BJ (cell line): ENCODE data around the gene IYD. TPM values are rescaled to one million over a fixed set of nuclear protein-coding genes. Genes with fewer than 3 reads are reported as not detected.

ENCODE experiments used
- CTCF ChIA-PET: fragments of 350-600 bp; formaldehyde crosslinking; extraction: SDS; loops from one replicate; lab custom pipeline; 2021; ENCODE audit warnings: antibody characterized with exemption, inconsistent platforms; lab: Yijun Ruan, JAX
- POLR2A ChIA-PET: fragments of 300-600 bp; sonication (Branson Sonifier 250); formaldehyde crosslinking; extraction: SDS; loops from one replicate; lab custom pipeline; 2021; ENCODE audit warnings: antibody characterized with exemption; lab: Charles Lee
- DNase-seq: peaks from one replicate; pipeline ENCODE4 v3.0.0-alpha.2; 2011; ENCODE audit warnings: low read depth
- H3K27me3 ChIP-seq: 2 replicates; pipeline ENCODE4 v1.6.0; 2011; ENCODE audit warnings: low read length; ENCODE audit not compliant: control insufficient read depth, insufficient read depth
- H3K36me3 ChIP-seq: 2 replicates; pipeline ENCODE4 v1.5.1; 2011; ENCODE audit warnings: low read length; ENCODE audit not compliant: control insufficient read depth, insufficient read depth
- H3K4me3 ChIP-seq: 2 replicates; pipeline ENCODE4 v1.5.1; 2011; ENCODE audit warnings: low read depth, mild to moderate bottlenecking, control low read depth, low read length
- CTCF ChIP-seq: IDR thresholded peaks from 2 replicates; pipeline ENCODE4 v1.5.1; 2011; ENCODE audit warnings: low read depth, mild to moderate bottlenecking, control low read depth, inconsistent platforms, low read length, moderate library complexity; ENCODE audit not compliant: insufficient read depth
- polyA plus RNA-seq: library from polyadenylated mRNA; depleted of rRNA; stranded (reverse); fragments of >200 nt; gene quantifications from 2 replicates; pipeline ENCODE4 v1.2.3, GENCODE V29; 2011

Gene IYD
- polyA plus RNA-seq, 1 experiment: not detected

GRCh38 chr6:150334790-150335783, 33.7 kb upstream of the IYD start:
- TF ChIP-seq CTCF: peak; percentile 83
- Histone ChIP-seq H3K36me3 (no peaks in the 10 kb centered on the region), H3K4me3 (no peak overlapping the region), H3K27me3 (no peaks in the 10 kb centered on the region; the same call in 1 of the 2 replicates)
- POLR2A ChIA-PET: interaction anchor here (0.7 kb wide), 1 partner anchor 490 kb away, joined by 6 read pairs; no protein-coding TSS in a partner anchor
- CTCF ChIA-PET: interaction anchor here (0.6 to 1.8 kb wide), 13 partner anchors 8 to 264 kb away, joined by 3 to 30 read pairs (median 4); no protein-coding TSS in a partner anchor
- DNase-seq: no peak

- no peak for TF ChIP-seq CTCF
- no peak for DNase-seq
- POLR2A ChIA-PET: no interaction called here
- CTCF ChIA-PET: interaction anchor here (0.6 to 2.4 kb wide), 9 partner anchors 19 to 998 kb away, joined by 3 to 29 read pairs (median 4); no protein-coding TSS in a partner anchor
- H3K36me3 ChIP-seq: no peaks in the 10 kb centered on the region
- H3K4me3 ChIP-seq: no peak overlapping the region
- H3K27me3 ChIP-seq: no peaks in the 10 kb centered on the region; the same call in none of the 2 replicates
These were observed 32.5 kb upstream of the IYD start for GRCh38 chr6:150336299-150336698.

GRCh38 chr6:150336708-150337107, 32.1 kb upstream of the IYD start:
- no peak for TF ChIP-seq CTCF
- Histone ChIP-seq H3K27me3 (no peaks in the 10 kb centered on the region; the same call in none of the 2 replicates), H3K4me3 (no peak overlapping the region), H3K36me3 (no peaks in the 10 kb centered on the region)
- ChIA-PET POLR2A (no interaction called here), CTCF (interaction anchor here (0.6 to 2.4 kb wide), 9 partner anchors 19 to 998 kb away, joined by 3 to 29 read pairs (median 4); no protein-coding TSS in a partner anchor)
- DNase-seq: no peak

- CTCF ChIA-PET: interaction anchor here (0.7 to 4.1 kb wide), 4 partner anchors 83 to 1953 kb away, joined by 3 to 24 read pairs (median 4); no protein-coding TSS in a partner anchor
These were observed 26.7 kb upstream of the IYD start for GRCh38 chr6:150342126-150342525.

More at GRCh38 chr6:150342126-150342525, 26.7 kb upstream of the IYD start:
- Histone ChIP-seq H3K36me3 (no peaks in the 10 kb centered on the region), H3K4me3 (no peak overlapping the region), H3K27me3 (no peaks in the 10 kb centered on the region; the same call in none of the 2 replicates)
- no peak for TF ChIP-seq CTCF
- POLR2A ChIA-PET: no interaction called here
- no peak for DNase-seq
